Femur (tissue), 1 donor: Measurements from ENCODE around the gene TAF1B.

Experiments used
- DNase-seq: peaks from one replicate; pipeline ENCODE4 v3.0.0-alpha.2; 2017

Gene TAF1B

GRCh38 chr2:9945596-9945995, 102.3 kb downstream of the TAF1B start:
- no peak for DNase-seq

DNA sequence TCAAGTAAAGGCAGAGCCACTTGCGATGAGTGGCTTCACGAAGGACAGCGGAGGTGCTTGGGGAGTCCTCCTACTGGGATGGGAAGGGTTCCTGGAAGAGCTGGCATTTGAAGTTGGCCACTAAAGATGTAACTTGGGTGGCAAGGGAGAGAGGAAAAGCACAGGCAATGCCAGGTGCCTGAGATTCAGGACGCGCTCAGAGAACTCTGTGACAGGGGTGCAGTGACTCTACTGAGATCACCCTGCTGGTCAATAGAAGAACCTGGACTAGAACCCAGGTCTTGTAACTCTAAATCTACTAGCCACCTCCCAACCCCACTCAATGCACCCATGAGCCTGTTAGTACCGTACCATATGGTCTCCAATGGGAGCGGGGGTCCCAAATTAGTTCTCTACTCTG, 102.8 kb downstream of the TAF1B start:
- no peak for DNase-seq

- no peak for DNase-seq
These were observed 103.5 kb downstream of the TAF1B start for GRCh38 chr2:9946818-9947217.

- no peak for DNase-seq
These were observed 105.4 kb downstream of the TAF1B start for GRCh38 chr2:9948721-9949120.

GRCh38 chr2:9949239-9949991, 106.1 kb downstream of the TAF1B start:
- no peak for DNase-seq

DNA sequence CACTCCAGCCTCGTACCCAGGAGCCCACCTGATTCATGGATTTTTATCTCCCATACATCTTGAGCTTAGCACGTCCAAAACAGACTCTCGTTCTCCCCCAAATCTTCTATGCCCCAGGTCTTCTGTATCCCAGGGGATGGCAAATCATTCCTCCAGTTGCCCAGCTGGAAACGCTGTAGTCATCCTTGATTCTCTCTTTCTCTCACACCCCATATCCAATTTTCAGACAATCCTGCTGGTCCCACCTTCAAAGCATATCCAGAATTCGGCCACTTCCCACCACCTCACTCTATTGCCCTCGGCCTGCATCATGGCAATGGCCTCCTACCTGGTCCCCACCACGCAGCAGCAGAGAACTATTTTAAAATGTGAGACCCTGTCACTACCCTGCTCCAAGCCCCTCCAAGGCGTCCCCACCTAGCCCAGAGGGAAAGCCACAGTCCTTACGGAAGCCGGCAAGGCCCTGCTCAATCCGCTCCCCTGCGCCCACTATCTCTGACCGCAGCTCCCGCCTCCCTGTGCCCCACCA, 106.8 kb downstream of the TAF1B start:
- DNase-seq, result no peak

- peak; percentile 50 for DNase-seq
These were observed 107.4 kb downstream of the TAF1B start for GRCh38 chr2:9950521-9951271.

DNA sequence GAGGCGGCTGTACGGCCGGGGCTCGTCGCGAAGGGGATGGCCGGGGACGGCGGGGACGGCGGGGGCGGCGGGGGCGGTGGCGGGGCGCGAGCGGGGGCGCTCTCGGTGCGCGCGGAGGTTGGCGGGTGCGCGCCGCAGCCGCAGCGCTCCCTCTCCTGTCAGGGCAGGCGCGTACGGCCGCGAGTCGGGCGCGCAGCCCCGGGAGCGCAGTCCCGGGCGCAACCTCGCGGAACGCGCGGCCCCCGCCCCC, 107.9 kb downstream of the TAF1B start:
- no peak for DNase-seq

- DNase-seq, result peak; percentile 95
These were observed 108.4 kb downstream of the TAF1B start, which contains the start of gene GRHL1 for GRCh38 chr2:9951522-9952285. Gene GRHL1 (plus strand): TSS chr2:9951693. CDS start chr2:9951834, 141 bp downstream.

DNA sequence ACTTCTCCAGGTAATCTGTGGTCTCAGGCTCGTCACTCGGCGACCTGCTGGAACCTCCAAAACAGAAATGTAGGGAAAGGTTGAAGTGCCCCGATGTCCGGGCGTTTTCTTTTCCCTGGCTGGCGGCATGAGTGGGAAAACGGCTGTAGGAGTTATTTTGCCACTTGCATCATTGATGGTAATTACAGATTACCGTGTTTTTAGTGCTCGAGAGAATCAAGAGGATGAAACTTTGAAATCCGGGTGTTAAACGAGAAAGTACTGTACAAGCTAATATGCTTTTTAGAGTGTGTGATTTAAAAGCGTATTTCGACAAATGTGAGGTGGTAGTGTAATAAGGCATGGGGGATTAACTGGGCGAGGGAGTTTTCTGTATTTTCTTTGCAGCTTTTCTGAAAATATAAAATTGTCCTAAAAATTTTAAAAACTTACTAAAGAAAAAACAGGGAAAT, 109.0 kb downstream of the TAF1B start:
- peak; percentile 25 for DNase-seq

GRCh38 chr2:9952856-9953503, 109.7 kb downstream of the TAF1B start:
- DNase-seq, result no peak

- no peak for DNase-seq
These were observed 110.9 kb downstream of the TAF1B start for GRCh38 chr2:9954136-9954535.

DNA sequence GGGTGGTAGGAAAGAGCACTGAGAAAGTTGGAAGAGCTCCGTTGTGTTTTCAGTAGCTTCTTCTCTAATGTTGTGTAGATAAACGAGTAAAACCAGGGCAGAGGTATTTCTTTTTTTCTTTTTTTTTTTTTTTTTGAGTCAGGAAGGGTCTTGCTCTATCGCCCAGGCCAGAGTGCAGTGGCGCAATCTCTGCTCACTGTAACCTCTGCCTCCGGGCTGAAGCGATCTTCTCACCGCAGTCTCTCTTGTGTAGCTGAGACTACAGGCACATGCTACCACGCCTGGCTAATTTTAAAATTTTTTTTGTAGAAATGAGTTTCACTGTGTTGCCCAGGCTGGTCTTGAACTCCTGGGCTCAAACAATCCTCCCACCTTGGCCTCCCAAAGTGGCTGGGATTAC, 114.8 kb downstream of the TAF1B start:
- no peak for DNase-seq

DNA sequence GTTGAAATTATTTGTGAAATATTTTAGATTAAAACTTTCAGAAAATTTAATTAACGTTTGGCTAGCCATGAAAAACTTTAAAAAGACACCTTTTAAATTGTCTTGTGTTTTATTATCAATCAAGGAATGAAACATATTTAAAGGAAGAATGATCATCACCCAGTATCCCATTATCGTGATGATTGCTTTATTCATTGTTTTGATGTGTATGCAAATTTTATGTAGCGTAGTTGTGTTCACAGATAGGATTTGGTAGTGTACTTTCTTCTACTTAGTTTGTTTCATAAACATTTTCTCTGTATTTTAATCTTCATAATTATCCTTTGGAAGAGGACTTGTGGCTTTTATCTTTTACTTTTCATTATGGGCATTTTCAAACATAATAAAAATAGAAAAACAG, 116.0 kb downstream of the TAF1B start:
- DNase-seq, result no peak

- no peak for DNase-seq
These were observed 117.7 kb downstream of the TAF1B start for GRCh38 chr2:9961013-9961412.

GRCh38 chr2:9964334-9964980, 121.2 kb downstream of the TAF1B start:
- DNase-seq, result no peak

DNA sequence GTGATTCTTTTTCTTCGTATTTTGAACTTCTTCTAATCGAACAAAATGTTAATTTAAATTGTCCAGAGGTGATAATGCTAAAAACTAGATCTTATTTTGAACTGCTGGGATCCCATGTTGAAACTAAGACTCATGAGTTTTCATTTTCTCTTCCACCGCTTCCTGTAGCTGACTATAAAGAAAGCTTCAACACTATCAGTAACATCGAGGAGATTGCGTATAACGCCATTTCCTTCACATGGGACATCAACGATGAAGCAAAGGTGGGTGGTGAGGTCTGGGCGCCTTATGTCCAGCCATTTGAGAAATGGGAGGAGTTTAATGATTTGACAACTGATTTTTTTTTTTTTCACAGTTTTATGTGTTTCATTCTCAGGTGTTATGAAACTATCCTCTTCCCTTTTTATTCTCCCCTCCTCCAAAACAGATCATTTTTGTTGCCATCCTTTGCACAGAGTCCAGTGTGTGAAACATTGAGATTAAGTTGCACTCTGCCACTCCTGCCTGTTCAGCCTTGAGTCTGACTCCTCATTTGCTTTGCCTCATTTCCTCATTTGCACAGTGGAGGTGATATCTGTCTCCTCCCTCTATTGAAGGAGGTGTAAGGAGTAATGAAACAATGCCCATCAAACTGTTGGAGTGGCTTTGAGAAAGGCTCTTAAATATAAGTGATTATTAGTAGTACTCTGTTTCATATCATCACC, 122.0 kb downstream of the TAF1B start:
- DNase-seq, result no peak

DNA sequence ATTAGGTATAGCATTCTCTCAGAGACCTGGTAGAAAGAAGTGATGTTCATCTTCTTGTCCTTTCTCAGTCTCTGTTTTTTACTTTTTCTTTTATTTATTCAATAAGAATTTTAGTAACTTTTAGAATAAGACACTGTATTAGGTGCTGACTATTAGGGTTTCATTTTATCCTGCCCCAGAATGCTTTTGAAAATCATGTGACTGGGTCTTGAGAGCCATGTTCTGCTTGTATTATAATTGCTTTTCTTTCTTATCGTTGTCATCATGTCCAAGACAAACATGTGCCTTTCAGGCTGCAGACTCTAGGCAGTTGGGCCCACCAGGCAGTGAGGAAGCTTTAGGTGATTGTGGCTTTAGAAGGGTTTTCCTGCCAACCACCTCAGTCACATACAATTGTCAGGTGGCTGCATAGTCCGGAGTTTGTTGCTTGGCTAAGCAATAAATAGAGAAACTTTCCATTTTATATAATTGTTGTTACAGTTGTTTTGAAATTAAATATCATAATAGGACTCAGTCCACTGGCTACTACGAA, 123.3 kb downstream of the TAF1B start:
- DNase-seq, result no peak

DNA sequence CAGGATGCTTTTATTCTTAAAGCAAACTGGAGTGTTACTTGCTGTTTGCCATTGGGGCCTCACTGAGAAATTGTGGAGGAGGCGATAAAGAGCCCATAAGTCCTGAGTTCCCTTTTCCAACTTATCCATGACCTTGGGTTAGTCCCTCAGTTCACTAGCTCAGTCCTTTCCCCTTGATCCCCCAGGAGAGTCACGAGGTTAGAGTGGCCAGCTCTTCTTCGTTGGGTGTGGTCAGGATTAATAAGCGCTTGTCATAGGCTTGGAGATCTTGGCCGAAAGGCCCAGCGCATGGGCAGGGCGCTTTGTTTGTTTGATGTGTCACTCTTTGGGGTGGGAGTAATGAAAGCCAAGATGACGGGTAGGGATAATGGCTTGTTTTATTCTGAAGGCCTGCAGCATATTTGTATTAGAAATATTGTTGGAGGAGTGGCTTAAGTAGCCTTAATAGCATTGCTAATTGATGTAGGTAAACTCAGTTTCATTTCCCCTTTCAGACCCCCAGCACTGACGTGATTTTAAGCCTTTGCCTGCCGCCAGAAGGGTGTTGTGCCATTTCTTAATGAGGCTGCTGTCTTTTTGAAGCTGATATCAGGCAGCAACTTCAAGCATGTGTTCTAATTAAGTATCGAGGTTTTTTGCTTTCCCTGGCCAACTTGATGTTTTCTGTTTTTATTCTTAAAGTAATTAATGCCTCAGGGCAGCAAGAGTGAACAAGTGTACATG, 123.9 kb downstream of the TAF1B start:
- DNase-seq, result no peak

- DNase-seq, result no peak
These were observed 125.6 kb downstream of the TAF1B start for GRCh38 chr2:9968553-9969497.
